ENCODE results near the gene ENTHD1. TPM values are rescaled to one million over a fixed set of nuclear protein-coding genes. Genes with fewer than 3 reads are reported as not detected.

Gene ENTHD1
- total RNA-seq, 1 experiment from 2014 or later = not detected

DNA sequence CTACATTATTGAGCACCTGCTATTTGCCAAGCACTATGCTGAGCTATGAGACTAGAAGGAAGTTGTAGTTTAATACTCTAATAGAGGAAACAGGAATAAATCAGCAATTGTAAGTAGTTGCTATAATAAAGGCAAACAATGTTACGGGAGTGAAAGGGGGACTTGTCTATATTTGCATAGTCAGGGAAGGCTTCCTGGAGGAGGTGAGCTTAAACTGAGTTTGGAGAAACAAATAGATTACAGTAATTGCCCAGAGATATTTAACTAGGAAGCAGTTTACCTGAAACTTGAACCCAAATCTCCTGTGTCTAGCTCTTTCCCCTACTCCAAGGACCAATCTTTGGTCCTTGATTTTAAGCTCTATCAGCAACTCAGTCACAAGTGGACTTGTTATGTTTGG is 2.1 kb upstream of the ENTHD1 start:
- peaks cover 4% of the 10 kb centered on the region for H3K27me3 Mint-ChIP-seq (ENCODE audit: low read depth)
- Histone ChIP-seq H3K14ac (ENCODE audit: insufficient read depth, low read length) (no peak overlapping the region), H3K18ac (ENCODE audit: insufficient read length, low read depth, low read length) (no peak overlapping the region), H3T11ph (ENCODE audit: low read length) (no peak overlapping the region), H3K4ac (ENCODE audit: low read depth, low read length) (no peak overlapping the region), H4K91ac (ENCODE audit: insufficient read length, low read depth, low read length) (no peak overlapping the region), H3K27me3 (ENCODE audit: insufficient read depth, low read length) (no peaks in the 10 kb centered on the region), H2BK12ac (ENCODE audit: insufficient read length, low read depth, low read length) (no peak overlapping the region), H3K23ac (ENCODE audit: insufficient read length, low read depth, low read length) (no peak overlapping the region), H3K9me3 (ENCODE audit: control insufficient read depth, low read depth, low read length) (no peaks in the 10 kb centered on the region), H3K4me1 (ENCODE audit: insufficient read depth, low read length) (no peaks in the 10 kb centered on the region; the same call in 1 of the 2 replicates), H3K4me2 (ENCODE audit: insufficient read depth, insufficient read length, low read length) (no peak overlapping the region), H3K79me1 (ENCODE audit: insufficient read depth, low read depth, low read length, poor library complexity, severe bottlenecking) (no peaks in the 10 kb centered on the region), H2BK5ac (ENCODE audit: insufficient read length, low read length) (no peak overlapping the region), H3K9ac (ENCODE audit: extremely low read depth, insufficient read length, low read length) (no peak overlapping the region), H2BK20ac (ENCODE audit: low read depth, low read length, poor library complexity, severe bottlenecking) (no peak overlapping the region), H3K27ac (ENCODE audit: insufficient read length, low read depth, low read length) (no peak overlapping the region), H3K23me2 (ENCODE audit: insufficient read length, low read depth, low read length, poor library complexity, severe bottlenecking) (no peaks in the 10 kb centered on the region), H4K8ac (replicated peaks; ENCODE audit: insufficient read length, low read depth, low read length) (no peak overlapping the region), H4K20me1 (ENCODE audit: control insufficient read depth, insufficient read depth, insufficient read length) (no peaks in the 10 kb centered on the region), H2AK5ac (ENCODE audit: insufficient read length, low read length) (no peak overlapping the region), H3K56ac (ENCODE audit: insufficient read length, low read depth, low read length) (no peak overlapping the region), H2BK120ac (ENCODE audit: low read depth, low read length, poor library complexity, severe bottlenecking) (no peak overlapping the region), H2BK15ac (ENCODE audit: low read depth, low read length) (no peak overlapping the region), H2AFZ (ENCODE audit: low read length) (no peak overlapping the region), H3K79me2 (ENCODE audit: insufficient read depth, low read length) (no peaks in the 10 kb centered on the region), H4K5ac (ENCODE audit: insufficient read length, low read depth, low read length) (no peak overlapping the region)
- no peaks in the 10 kb centered on the region for H3K36me3 Mint-ChIP-seq (ENCODE audit: insufficient read depth in 1 of 3, low read depth in 3 of 3)
- H3K4me3 Mint-ChIP-seq = no peak overlapping the region
- no peak for DNase-seq
- WGBS (ENCODE audit: extremely low coverage, insufficient read length, low lambda C conversion rate) = no CpG with 5 or more reads among the region's 1 CpG
- TF ChIP-seq CTCF (conservative IDR thresholded peaks at IDR 0.05) = no peak
- H3K27ac Mint-ChIP-seq = no peak overlapping the region
- no peaks in the 10 kb centered on the region; a peak in 1 of 5 replicates for H3K9me3 Mint-ChIP-seq
- peaks cover 4 to 5% of the 10 kb centered on the region in 2 experiments; a peak in 3 of 4 replicates for H3K4me1 Mint-ChIP-seq
